ENCODE measurements around the gene SAP30.

GRCh38 chr4:173415092-173415491 is 44.3 kb downstream of the SAP30 start:
- no peak for TF ChIP-seq CTCF (IDR thresholded peaks at IDR 0.05; ENCODE audit: insufficient read depth, low read depth, low read length)
- no peak for TF ChIP-seq EZH2 (IDR thresholded peaks at IDR 0.05; ENCODE audit: insufficient read depth, low read length)

All from astrocyte (in vitro differentiated cells and primary cell).